Testis (tissue), 3 donors: Measurements from ENCODE around the gene PHTF1. TPM values are rescaled to one million over a fixed set of nuclear protein-coding genes. Genes with fewer than 3 reads are reported as not detected.

Experiments
- DNase-seq: peaks from one replicate; pipeline ENCODE4 v3.0.0-alpha.2; 2019
- H3K27ac ChIP-seq, 2 donors: fragments of 200-600 bp; sonication (generic); one replicate each; pipeline ENCODE4 v1.5.1; 2019
- H3K27me3 ChIP-seq: fragments of 200-600 bp; sonication (generic); one replicate; pipeline ENCODE4 v1.5.1; 2019
- H3K36me3 ChIP-seq: fragments of 200-600 bp; sonication (generic); one replicate; pipeline ENCODE4 v1.5.1; 2017; ENCODE audit warnings: low read depth; ENCODE audit errors: missing control alignments
- H3K4me1 ChIP-seq: fragments of 200-600 bp; sonication (generic); one replicate; pipeline ENCODE4 v1.5.1; 2019
- H3K4me3 ChIP-seq, 2 donors: fragments of 200-600 bp; sonication (generic); one replicate each; pipeline ENCODE4 v1.5.1; 2017 to 2019
- H3K9me3 ChIP-seq: fragments of 200-600 bp; sonication (generic); one replicate; pipeline ENCODE4 v1.5.1; 2017
- CTCF ChIP-seq, 3 experiments: fragments of 450-650 bp in 2 of 3; fragments of 200-600 bp in 1 of 3; sonication (generic) in 1 of 3; IDR thresholded peaks; one replicate each; pipeline ENCODE4 v1.5.1; 2016 to 2019; ENCODE audit warnings: antibody characterized with exemption in 3 of 3, mild to moderate bottlenecking in 2 of 3, moderate library complexity in 1 of 3
- POLR2A ChIP-seq: fragments of 450-650 bp; IDR thresholded peaks from one replicate; pipeline ENCODE4 v1.6.1; 2017; ENCODE audit warnings: antibody characterized with exemption, mild to moderate bottlenecking, moderate library complexity
- whole genome bisulfite sequencing, 2 donors: methylation state at CpG; one replicate each; pipeline ENCODE4 v1.1.5; 2018; 5-methylcytosine and 5-hydroxymethylcytosine counted together
- intact Hi-C: fragments of 100-400 bp; cut with DNase I; formaldehyde crosslinking; loops from one replicate; pipeline ENCODE4 v1.15.1; 2023; ENCODE audit warnings: low total_unique reads
- polyA plus RNA-seq: library from polyadenylated mRNA; stranded (reverse); fragments of 350-450 nt; fragmentation: Illumina TruSeq; extraction: RNeasy Lipid Tissue Mini Kit (QIAGEN cat#74804); gene quantifications from one replicate; pipeline ENCODE4 v1.2.3, GENCODE V29; 2014; ENCODE audit warnings: low read depth, low replicate concordance; ENCODE audit not compliant: insufficient read depth
- total RNA-seq, 2 donors: library from RNA; depleted of rRNA; stranded (reverse); fragments of >200 nt; gene quantifications; one replicate each; pipeline ENCODE4 v1.2.3, GENCODE V29; 2016

PHTF1 gene
- total and polyA plus RNA-seq, 3 donors from 2014 or later, result 29.2 to 61.7 (median 46.4) TPM

- Histone ChIP-seq H3K4me3 (no peak overlapping the region), H3K27ac (no peak overlapping the region), H3K36me3 (no peaks in the 10 kb centered on the region), H3K9me3 (no peaks in the 10 kb centered on the region), H3K4me1 (peaks cover 9% of the 10 kb centered on the region), H3K27me3 (no peaks in the 10 kb centered on the region)
- WGBS, 2 donors, result 94 to 95% methylated on average over 7 of the region's 7 CpGs
- intact Hi-C loops, result no loop called here
- TF ChIP-seq CTCF (IDR thresholded peaks at IDR 0.05), result no peak
- no peak for DNase-seq
These were observed 77.5 kb downstream of the PHTF1 start for GRCh38 chr1:113681596-113682337.

- Histone ChIP-seq H3K27ac (no peak overlapping the region), H3K4me1 (no peaks in the 10 kb centered on the region), H3K27me3 (no peaks in the 10 kb centered on the region), H3K36me3 (no peaks in the 10 kb centered on the region), H3K9me3 (no peaks in the 10 kb centered on the region), H3K4me3 (no peak overlapping the region)
- TF ChIP-seq POLR2A (no peak), CTCF (IDR thresholded peaks at IDR 0.05) (no peak)
- DNase-seq, result no peak
- intact Hi-C loops, result loop anchor here (5.0 kb wide), 1 partner anchor 541 kb away; no protein-coding TSS in a partner anchor
These were observed 81.2 kb downstream of the PHTF1 start for GRCh38 chr1:113678159-113678469.

- Histone ChIP-seq H3K27ac (no peak overlapping the region), H3K4me1 (no peaks in the 10 kb centered on the region), H3K9me3 (no peaks in the 10 kb centered on the region), H3K4me3 (no peak overlapping the region), H3K36me3 (no peaks in the 10 kb centered on the region), H3K27me3 (no peaks in the 10 kb centered on the region)
- DNase-seq, result no peak
- intact Hi-C loops, result loop anchor here (5.0 kb wide), 1 partner anchor 540 kb away; no protein-coding TSS in a partner anchor
- WGBS, 2 donors, result 45 to 47% methylated on average over 7 of the region's 7 CpGs
- no peak for TF ChIP-seq POLR2A
- TF ChIP-seq CTCF (IDR thresholded peaks at IDR 0.05), result peak; percentile 51 to 62 (median 55)
These were observed 81.8 kb downstream of the PHTF1 start for GRCh38 chr1:113677250-113678158.

GRCh38 chr1:113676524-113676923 lies 82.8 kb downstream of the PHTF1 start:
- no peak overlapping the region for H3K4me3 ChIP-seq

More at GRCh38 chr1:113676524-113676923, 82.8 kb downstream of the PHTF1 start:
- H3K4me1 ChIP-seq, result no peaks in the 10 kb centered on the region
- H3K27me3 ChIP-seq, result no peaks in the 10 kb centered on the region
- H3K9me3 ChIP-seq, result no peaks in the 10 kb centered on the region
- intact Hi-C loops, result loop anchor here (5.0 kb wide), 1 partner anchor 539 kb away; no protein-coding TSS in a partner anchor
- no peaks in the 10 kb centered on the region for H3K36me3 ChIP-seq
- WGBS, 2 donors, result 74 to 81% methylated on average over 5 of the region's 5 CpGs
- H3K27ac ChIP-seq, result no peak overlapping the region
- TF ChIP-seq POLR2A (no peak), CTCF (IDR thresholded peaks at IDR 0.05) (no peak)
- no peak for DNase-seq
